H1 (cell line): ENCODE measurements around the gene DOCK9. TPM values are rescaled to one million over a fixed set of nuclear protein-coding genes. Genes with fewer than 3 reads are reported as not detected.

Experiments used
- SIN3A ChIP-seq, 2 experiments: IDR thresholded peaks in 1 of 2; conservative IDR thresholded peaks in 1 of 2; 2 replicates each; pipeline ENCODE4 v1.6.1; 2011 to 2012; ENCODE audit warnings: low read length in 2 of 2, improper control_type of control experiment in 1 of 2, low read depth in 1 of 2, mild to moderate bottlenecking in 1 of 2
- polyA plus RNA-seq, 7 experiments: library from polyadenylated mRNA; depleted of rRNA in 3 of 7; stranded (reverse) in 5 of 7; unstranded in 2 of 7; fragments of >200 nt in 5 of 7; fragments of 200-250 nt in 2 of 7; gene quantifications; 1 replicate in 5 of 7; 2 replicates in 1 of 7; 4 replicates in 1 of 7; pipeline versions ENCODE4 v1.2.1 to v1.2.3, GENCODE V29; 2011 to 2013; ENCODE audit warnings: missing spikeins in 2 of 7, mixed read lengths in 2 of 7
- total RNA-seq: library from RNA; stranded (reverse); fragmentation: NEBNext Ultra II Directional; extraction: Animal tissue kit (Norgen Biotek cat#: 25700); gene quantifications from 2 replicates; pipeline ENCODE4 v1.2.1, GENCODE V29; 2021

The DOCK9 gene
- total and polyA plus RNA-seq, 2 of the 8 experiments (the other 6 are each of a cell fraction or from before 2014, with no cell fraction given): 21.6 to 31.5 TPM

DNA sequence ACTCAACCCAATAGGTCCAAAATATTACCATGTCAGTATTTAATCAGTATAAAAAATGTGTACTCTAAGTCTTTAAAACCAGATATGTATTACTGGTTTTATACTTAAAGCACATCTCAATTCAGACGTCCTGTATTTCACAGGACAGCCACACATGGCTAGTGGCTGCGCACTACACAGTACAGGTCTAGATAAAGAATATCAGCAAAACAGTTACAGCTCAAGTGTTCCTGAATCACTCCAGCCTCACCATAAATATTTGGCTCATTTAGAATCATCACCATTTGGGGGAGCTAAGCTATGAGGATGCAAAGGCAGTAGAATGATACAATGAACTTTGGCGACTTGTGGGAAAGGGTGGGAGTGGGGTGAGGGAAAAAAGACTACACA is 89.0 kb downstream of the DOCK9 start (continued):
- TF ChIP-seq SIN3A (conservative IDR thresholded peaks at IDR 0.05 in 1 of 2, IDR thresholded peaks at IDR 0.05 in 1 of 2; ENCODE audit: low read depth in 1 of 2, low read length in 2 of 2): no peak
- TF ChIP-seq, all 59 proteins: peak for 0
